K562 (cell line): ENCODE measurements around the gene PNPLA2. TPM values are rescaled to one million over a fixed set of nuclear protein-coding genes. Genes with fewer than 3 reads are reported as not detected.

ENCODE experiments used
- CAMTA2 ChIP-seq: fragments of 250-450 bp; sonication (Bioruptor Pico); conservative IDR thresholded peaks from 2 replicates; pipeline ENCODE4 v1.5.1; 2022
- HDAC3 ChIP-seq: fragments of 450-650 bp; IDR thresholded peaks from 2 replicates; pipeline ENCODE4 v1.6.1; 2018; ENCODE audit warnings: borderline replicate concordance, mild to moderate bottlenecking, moderate library complexity; ENCODE audit not compliant: partially characterized antibody
- SMARCB1 ChIP-seq: IDR thresholded peaks from 2 replicates; pipeline ENCODE4 v1.6.1; 2011; ENCODE audit warnings: improper control_type of control experiment, low read depth; ENCODE audit not compliant: insufficient read length
- YY1 ChIP-seq, 3 experiments: IDR thresholded peaks; 2 replicates each; pipeline ENCODE4 v1.6.1; 2011; ENCODE audit warnings: low read length in 2 of 3, mild to moderate bottlenecking in 2 of 3, moderate library complexity in 2 of 3, borderline replicate concordance in 1 of 3, control low read depth in 1 of 3, low read depth in 1 of 3; ENCODE audit not compliant: insufficient read depth in 3 of 3, insufficient replicate concordance in 2 of 3, control insufficient read depth in 1 of 3, insufficient read length in 1 of 3; ENCODE audit errors: extremely low read depth in 1 of 3
- ZNF124 ChIP-seq: sonication (generic); formaldehyde crosslinking; IDR thresholded peaks from 2 replicates; pipeline ENCODE4 v1.8.1; 2022; ENCODE audit warnings: missing genetic modification reagents
- polyA plus RNA-seq, 8 experiments: library from polyadenylated mRNA; depleted of rRNA in 4 of 8; stranded (reverse) in 5 of 8; unstranded in 3 of 8; fragments of >200 nt; fragmentation: Nextera tagmentation in 2 of 8; fragmentation: Illumina TruSeq in 1 of 8; extraction: Ambion mirVana in 2 of 8; extraction: Trizol in 1 of 8; gene quantifications; 2 replicates each; pipeline versions ENCODE4 v1.2.1 to v1.2.3, GENCODE V29; 2011 to 2014; ENCODE audit warnings: inconsistent platforms in 1 of 8, missing spikeins in 1 of 8
- total RNA-seq, 7 experiments: library from RNA; depleted of rRNA in 6 of 7; stranded (reverse); fragments of >200 nt in 6 of 7; fragmentation: Illumina TruSeq in 2 of 7; extraction: Trizol in 2 of 7; gene quantifications; 2 replicates each; pipeline versions ENCODE4 v1.2.1 to v1.2.3, GENCODE V29; 2011 to 2021; ENCODE audit warnings: low replicate concordance in 1 of 7
- TF ChIP-seq, protein P1 (sequence below): sonication (generic); formaldehyde crosslinking; IDR thresholded peaks from 2 replicates; pipeline ENCODE4 v1.8.0; 2023; ENCODE audit warnings: missing genetic modification reagents, mild to moderate bottlenecking, borderline replicate concordance
- TF ChIP-seq, protein P2 (sequence below): fragments of 250-450 bp; sonication (Bioruptor Pico); IDR thresholded peaks from 2 replicates; pipeline ENCODE4 v1.9.0; 2021; ENCODE audit warnings: mild to moderate bottlenecking

Gene PNPLA2
- total and polyA plus RNA-seq, 9 of the 15 experiments (the other 6 are each of a cell fraction or from before 2014, with no cell fraction given) = 0.39 to 87.1 (median 8.4) TPM

GRCh38 chr11:813456-814096 is 5.1 kb upstream of the PNPLA2 start (continued):
- TF ChIP-seq, protein P1, sequence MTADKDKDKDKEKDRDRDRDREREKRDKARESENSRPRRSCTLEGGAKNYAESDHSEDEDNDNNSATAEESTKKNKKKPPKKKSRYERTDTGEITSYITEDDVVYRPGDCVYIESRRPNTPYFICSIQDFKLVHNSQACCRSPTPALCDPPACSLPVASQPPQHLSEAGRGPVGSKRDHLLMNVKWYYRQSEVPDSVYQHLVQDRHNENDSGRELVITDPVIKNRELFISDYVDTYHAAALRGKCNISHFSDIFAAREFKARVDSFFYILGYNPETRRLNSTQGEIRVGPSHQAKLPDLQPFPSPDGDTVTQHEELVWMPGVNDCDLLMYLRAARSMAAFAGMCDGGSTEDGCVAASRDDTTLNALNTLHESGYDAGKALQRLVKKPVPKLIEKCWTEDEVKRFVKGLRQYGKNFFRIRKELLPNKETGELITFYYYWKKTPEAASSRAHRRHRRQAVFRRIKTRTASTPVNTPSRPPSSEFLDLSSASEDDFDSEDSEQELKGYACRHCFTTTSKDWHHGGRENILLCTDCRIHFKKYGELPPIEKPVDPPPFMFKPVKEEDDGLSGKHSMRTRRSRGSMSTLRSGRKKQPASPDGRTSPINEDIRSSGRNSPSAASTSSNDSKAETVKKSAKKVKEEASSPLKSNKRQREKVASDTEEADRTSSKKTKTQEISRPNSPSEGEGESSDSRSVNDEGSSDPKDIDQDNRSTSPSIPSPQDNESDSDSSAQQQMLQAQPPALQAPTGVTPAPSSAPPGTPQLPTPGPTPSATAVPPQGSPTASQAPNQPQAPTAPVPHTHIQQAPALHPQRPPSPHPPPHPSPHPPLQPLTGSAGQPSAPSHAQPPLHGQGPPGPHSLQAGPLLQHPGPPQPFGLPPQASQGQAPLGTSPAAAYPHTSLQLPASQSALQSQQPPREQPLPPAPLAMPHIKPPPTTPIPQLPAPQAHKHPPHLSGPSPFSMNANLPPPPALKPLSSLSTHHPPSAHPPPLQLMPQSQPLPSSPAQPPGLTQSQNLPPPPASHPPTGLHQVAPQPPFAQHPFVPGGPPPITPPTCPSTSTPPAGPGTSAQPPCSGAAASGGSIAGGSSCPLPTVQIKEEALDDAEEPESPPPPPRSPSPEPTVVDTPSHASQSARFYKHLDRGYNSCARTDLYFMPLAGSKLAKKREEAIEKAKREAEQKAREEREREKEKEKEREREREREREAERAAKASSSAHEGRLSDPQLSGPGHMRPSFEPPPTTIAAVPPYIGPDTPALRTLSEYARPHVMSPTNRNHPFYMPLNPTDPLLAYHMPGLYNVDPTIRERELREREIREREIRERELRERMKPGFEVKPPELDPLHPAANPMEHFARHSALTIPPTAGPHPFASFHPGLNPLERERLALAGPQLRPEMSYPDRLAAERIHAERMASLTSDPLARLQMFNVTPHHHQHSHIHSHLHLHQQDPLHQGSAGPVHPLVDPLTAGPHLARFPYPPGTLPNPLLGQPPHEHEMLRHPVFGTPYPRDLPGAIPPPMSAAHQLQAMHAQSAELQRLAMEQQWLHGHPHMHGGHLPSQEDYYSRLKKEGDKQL = no peak
- TF ChIP-seq SMARCB1 (no peak), CAMTA2 (CRISPR knock-in tag) (no peak), HDAC3 (no peak), YY1 (IDR thresholded peaks at IDR 0.05; ENCODE audit: borderline replicate concordance in 1 of 3, control insufficient read depth in 1 of 3, extremely low read depth in 1 of 3, insufficient read depth in 3 of 3, insufficient read length in 1 of 3, insufficient replicate concordance in 2 of 3, low read depth in 1 of 3, low read length in 2 of 3) (no peak), ZNF124 (CRISPR knock-in tag) (no peak)
- TF ChIP-seq, protein P2, sequence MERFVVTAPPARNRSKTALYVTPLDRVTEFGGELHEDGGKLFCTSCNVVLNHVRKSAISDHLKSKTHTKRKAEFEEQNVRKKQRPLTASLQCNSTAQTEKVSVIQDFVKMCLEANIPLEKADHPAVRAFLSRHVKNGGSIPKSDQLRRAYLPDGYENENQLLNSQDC = no peak
